HG02798 (cell line): Measurements from ENCODE around the gene NFIX.

Experiments used
- ATAC-seq: cut with Tn5 transposase; IDR thresholded peaks from one replicate; pipeline ENCODE4 v1.9.1; 2021; ENCODE audit warnings: mild to moderate bottlenecking; ENCODE audit not compliant: unreplicated experiment, poor library complexity

Gene NFIX

DNA sequence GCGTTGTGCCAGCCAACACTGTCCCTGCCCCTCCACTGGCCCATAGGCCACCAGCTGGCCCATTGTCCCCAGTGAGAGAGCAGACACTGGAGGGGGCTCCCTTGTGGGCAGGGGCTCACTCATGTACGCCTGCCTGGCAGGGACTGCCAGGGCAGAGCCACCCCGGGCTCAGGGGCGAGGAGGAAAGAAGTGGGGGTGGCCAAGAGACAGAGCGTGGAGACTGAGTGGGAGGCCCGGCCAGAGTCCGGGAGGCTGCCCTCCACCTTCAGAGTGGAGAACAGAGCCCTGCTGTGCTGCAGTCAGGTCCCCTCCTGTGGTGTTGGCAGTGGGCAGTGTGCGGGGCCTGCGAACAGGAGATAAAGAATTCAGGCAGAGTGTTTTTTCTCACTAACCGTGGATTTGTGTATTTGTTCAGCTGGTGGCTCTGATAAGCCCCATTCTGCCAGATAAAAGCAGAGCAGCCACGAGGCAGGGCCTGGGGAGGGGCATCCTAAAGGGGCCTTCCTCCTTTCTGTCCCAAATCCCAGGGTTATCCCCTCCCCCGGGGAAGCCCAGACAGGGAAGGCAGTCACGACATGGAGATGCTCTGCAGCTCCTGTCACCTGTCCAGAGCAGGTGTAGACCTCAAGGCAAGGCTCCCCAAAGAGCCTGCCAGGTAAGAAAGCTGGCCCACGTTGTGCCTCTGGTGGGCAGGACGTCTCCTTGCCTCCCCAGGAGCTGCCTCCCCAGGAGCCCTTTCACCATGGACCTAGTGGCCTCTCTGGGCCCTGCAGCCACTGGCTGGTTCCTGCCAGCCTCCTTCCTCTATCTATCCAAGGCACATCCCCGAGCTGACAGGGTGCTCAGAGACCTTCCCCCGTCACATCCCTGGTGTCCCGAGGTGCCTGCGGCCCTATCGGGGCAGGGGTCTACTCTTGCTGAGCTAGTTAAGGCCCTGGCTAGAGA is 74.4 kb downstream of the NFIX start:
- no peak for ATAC-seq

DNA sequence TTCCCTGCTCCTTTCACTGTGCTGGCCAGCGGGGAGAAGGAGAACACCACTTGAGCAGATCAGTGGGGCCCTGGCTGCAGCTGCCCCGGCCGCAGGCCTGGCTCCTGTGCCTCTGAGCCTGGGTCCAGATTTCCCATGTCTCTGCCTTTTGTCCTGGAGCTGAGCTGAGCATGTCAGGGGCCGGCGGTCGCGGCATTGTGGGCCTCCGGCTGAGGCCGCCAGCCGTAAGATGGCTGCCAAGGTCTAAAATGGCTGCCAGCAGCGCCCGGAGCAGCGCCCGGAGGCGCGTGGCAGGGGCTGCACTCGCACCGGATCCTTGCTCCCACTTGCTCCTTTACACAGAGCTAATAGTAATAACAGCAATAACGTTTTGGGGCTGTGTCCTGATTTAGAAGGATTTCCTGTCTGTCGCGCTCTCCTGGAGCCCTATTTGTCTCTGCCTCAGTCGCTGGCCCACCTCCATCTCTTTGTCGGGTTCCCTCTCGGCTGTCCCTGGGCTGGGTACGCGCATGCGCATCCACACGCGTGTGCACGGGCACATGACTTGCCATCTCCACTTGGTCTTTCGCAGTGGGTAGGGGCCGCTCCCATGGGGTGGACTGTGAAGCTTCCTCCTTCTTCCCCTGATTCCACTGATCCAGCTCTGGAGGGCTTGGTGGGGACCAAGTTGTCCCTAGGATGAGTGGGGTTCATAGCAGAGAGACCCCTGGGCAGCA is 75.3 kb downstream of the NFIX start:
- ATAC-seq, result no peak

DNA sequence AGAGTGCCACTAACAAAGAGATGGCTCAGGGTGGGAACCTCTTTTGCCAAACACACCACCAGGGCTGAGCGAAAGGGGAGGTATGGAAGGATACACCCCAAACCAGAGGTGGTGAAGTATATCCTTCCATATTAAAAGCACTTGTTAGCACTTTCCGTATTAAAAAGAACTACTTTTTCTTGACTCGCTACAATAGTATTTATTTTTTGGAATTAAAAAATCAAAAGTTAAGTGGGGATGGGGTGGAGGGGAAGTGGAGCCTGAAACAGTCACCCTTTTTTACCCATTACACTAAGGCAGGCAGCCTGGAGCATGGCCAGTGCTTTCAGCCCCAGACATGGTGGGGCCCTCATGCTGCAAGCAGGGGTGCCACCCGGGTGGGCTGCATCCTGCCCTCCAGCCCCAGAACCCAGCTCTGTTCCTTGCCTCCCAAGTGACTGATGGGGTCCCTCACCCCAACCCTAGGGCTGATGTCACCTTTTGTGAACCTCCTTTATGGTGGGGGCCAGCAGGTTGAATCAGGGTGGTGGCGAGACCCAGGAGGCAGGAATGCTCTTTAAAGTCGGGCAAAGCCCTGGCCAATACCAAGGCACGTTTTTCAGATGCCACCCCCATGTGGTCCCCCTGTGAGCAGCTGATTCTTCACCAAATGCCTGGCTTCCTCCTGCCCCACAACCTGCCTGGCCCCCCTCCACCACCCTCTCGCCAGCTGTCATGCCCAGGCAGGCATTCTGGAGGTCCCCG is 76.3 kb downstream of the NFIX start:
- no peak for ATAC-seq

DNA sequence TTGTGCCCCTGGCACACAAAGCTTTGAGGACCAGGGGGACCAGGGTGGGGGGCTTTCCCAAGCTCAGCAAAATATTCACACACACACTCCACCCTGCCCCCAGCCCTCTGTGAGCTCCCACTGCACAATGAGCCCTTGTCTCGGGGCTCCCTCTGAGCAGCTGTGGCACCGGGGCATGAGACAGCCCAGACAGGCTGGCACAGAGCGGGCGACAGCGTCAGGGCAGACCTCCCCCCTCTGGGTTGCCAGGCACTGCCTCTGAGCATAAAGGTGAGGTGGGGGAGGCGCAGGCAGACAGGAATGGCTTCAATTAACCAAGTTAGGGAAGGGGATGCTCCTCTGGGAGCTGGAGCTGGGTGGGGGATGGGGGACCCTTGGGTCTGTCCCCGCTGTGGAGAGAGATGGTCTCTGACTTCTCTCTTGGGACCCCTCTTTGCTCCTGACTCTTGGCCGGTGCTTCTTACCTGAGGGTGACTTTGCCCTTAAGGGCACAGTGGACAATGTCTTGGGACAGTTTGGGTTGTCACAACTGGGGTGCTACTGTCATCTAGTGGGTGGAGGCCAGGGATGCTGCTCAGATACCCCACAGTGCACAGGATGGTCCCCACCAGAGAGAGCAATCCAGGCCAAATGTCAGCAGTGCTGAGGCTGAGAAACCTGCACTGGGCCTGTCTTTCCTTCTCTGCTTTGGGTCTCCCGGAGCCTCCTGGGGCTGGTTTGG is 77.1 kb downstream of the NFIX start:
- no peak for ATAC-seq

DNA sequence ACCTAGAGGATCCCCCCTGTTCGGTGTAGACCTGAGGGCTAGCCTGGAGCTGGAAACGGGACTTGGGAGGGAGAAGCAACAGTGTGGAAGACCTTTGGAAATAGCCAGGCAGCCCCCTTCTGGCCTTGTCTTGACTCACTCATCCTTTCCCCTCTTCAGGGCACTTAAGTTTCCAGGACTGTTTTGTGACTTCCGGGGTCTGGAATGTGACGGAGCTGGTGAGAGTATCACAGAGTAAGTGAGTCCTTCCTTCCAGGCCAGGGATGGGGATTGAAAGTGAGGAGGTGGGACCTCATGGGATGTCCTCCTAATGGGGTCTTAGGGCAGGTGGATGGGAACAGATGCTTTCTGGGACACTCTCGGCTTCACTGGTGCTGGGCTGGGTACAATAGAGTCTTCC is 78.0 kb downstream of the NFIX start:
- ATAC-seq, result no peak

DNA sequence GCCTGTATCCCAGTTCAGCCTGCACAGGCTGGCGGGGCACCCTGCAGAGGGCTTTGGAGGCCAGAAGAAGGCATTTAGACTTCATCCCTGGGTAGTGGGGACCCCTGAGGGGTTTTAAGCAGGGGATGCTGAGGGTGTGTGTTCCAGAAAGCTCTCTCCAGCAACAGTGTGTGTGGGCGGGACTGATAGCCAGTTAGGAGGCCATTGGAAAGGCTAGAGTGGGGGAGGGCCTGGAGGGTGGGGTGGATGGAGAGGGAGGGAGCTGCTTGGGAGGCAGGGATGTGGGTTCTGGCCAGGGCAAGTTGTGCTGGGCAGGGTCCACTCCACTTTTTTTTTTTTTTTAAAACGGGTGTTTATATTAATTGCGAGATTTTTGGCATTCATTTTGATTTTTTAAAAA is 79.1 kb downstream of the NFIX start:
- no peak for ATAC-seq

DNA sequence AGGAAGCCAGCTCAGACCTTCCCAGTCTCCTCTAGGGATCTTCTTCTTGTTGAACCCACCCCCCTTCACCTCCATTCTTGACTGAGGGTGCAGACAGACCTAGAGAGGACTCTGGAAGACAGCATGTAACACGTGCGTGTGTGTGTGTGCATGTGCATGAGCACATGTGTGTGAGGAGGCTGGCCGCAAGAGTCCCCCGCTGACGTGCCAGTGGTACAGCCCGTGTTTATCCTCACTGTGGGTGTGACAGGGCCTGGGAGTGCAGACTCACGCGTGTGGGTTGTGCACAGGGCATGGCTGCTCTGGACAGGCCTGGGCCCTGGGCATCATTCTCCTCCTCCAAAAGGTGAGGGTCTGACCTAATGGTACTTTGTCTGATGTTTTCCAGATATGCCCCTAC is 81.0 kb downstream of the NFIX start:
- ATAC-seq, result no peak

DNA sequence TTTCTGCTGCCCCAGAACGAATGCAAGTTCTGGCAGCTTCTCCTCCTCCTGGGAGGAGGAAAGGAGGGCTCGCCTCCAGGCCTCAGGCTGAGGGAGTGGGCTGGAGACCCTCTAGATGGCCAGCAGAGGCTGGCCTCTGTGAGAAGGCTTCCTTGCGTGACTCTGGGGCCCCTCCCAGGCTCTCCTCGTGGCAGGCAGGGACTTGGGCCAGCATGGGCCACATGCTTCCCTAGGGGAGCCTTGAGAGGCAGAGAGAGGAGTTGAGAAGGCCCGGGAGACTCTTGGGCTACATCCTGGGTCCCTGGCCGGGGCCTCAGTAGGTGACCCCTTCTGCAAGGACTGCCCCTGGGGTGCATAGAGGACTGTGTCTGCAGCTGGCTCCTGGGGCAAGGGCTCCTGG is 81.5 kb downstream of the NFIX start:
- no peak for ATAC-seq

DNA sequence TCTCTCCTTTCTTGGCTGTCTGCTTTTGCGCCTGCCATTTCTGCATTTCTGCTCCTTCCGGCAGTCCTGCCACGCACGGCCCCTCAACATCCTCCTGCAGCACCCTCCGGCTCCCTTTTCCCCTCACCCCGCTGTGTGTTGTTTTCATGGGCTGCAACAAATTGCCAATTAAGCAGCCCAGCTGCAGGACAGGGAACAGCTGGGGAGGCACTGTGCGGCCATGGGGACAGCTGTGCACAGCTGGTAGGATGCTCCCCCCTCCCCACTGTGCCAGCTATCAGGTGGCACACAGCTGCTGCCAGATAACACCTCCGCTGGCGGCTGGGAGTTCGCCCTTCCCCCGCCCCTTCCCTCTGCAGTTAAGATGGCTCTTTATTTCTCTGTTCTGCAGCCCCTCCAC is 82.0 kb downstream of the NFIX start:
- no peak for ATAC-seq

DNA sequence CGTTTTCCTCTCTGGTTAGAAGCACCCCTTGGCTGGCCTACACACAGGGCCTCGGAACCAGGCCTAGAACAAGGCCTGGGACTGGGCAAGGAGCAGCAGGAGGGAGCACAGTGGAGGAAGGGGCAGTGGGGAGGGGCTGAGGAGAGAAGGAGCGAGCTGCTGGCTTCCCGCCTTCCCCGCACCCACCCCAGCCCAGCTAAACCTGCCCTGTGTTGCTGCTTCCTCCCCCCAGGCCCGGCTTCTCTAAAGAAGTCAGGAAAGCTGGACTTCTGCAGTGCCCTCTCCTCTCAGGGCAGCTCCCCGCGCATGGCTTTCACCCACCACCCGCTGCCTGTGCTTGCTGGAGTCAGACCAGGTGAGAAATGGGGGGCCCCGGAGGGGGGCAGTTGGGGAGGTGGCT is 83.1 kb downstream of the NFIX start:
- ATAC-seq, result no peak

DNA sequence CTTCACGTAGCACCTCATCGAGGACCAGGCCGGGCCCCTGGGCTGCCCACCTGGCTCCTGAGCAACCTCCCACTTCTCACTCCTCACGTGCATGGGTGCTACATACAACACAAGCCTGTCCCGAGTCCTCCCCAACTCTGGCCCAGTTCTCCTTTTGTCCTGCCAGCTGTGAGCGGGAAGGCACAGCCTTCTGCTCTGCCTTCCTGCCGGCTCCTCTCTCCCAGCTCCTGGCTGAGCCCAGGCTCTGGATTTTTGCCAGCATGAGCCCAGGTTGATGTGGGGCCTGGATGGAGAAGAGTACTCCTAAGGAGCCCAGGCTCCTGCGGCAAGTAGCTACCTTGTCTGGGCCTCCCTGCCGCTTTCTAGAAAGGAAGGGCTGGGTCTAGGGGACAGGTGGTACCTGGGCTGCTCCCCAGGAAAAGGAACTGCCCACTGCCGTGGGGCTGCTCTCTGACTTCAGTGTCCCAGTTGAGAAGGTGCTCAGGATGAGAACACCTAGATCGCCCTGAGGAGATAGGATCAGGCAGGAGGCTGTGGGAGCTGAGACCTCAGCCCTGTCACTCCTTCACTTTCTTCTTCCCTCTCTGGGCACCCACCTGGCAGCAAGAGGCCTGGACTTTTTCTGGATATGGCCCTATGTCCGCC is 83.7 kb downstream of the NFIX start:
- no peak for ATAC-seq

DNA sequence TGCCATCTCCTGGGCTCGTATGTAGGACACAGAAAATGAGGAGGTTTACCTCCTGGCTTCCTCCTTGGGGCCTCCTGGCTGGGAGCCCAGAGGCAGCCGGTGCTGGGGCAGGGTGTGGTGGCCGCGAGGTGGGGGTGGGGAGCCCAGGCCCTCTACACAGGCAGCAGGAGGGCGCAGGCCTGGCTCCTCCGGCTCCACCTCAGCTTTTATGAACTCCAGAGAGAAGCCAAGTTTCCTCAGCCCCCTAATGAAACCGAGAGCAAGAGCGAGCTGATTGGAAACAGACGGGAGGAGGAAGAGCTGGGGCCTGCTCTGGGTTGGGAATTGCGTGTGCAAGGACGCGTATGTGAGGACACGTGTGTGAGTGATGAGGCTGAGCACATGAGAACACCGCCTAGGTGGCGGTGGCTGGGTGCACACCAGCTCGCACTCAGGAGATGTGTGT is 84.3 kb downstream of the NFIX start:
- ATAC-seq, result no peak

DNA sequence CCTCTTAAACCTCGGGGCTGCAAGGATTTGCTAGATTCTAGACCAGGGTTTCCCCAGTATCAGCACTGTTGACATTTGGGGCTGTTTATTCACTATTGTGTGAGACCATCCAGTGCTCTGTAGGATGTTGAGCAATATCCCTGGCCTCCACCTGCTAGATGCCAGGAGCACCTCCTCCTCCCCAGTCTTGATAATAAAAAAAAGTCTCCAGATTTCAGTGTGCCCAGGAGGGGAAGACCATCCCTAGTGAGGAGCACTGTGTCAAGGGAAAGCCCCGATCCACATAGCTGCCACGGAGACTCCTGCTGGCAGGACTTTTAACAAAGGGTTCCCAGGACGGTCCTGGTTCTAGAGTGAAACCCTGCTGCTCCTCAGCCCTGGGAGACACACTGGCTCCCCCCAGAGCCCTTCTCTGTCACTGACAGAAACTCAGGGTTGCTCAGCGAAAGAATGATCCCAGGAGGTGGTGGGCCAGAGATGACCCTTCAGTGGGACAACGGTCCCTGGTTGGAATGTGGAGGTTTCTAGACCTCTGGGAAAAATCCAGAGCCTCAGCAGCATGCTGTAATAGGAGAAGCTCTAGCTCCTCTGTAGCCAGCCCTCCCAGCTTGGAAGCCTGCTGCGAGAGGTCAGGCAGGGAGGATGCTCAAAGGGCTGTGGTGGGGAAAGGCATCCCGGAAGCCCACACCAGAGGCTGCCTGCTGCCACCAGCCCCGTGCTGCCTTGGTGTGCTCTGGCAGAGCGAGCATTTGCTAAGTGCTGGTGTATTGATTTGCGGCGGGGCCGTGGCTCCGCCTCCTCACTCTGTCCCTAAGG is 87.1 kb downstream of the NFIX start:
- no peak for ATAC-seq

DNA sequence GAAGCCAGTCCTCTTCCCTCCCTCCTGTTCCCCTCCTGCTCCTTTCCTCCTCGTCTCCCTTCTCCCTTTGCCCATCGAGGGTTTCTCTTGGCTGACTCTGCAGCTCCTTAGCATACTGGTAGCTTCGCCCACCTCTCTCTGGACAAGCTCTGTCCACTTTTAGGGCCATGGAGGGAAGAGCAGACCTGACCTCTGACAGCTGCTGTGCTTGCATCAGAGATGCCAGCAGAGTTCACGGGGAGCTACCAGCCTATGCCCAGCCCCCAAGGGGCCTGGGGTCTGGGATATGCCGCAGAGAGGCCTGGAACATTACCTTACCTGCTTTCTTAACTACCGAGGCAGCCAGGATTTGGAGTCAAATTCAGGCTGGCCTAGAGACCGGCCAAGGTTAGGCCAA is 87.7 kb downstream of the NFIX start:
- no peak for ATAC-seq

DNA sequence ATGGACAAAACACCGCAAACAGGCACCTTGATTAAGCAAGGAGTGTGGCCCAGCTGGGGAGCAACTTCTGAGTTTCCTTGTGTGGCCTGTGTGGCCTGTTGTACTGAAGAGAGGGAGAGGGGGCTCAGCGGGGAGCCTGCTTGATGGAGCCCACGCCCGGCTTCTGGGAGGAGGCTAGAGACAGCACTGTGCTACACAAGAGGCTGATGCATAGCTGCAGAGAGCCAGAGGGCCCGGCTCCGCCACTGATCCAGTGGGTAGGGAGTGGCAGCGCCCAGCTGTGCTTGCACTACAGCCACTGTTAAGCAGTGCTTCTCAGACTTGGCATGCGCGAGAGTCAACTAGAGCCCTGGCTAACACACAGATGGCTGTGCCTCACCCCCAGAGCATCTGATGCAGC is 88.4 kb downstream of the NFIX start:
- ATAC-seq, result no peak

DNA sequence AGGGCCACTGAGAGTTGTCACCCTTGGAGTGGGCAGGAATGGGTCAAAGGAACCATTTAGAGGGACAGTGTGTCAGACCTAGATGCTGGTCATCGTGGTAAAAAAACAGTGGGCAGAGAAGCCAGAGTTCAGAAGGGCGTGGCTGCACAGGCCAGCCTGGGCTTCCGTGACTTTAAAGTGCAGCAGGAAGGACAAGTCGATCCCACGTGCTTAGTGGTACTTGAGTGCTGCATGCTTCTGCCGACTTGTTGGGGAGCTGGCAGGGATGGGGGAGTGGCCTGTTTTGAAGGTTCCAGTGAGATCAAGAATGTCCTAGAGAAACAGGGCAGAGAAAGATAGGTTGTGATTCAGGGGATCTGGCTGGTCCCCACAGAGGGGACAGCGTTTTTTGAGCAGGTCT is 90.4 kb downstream of the NFIX start:
- no peak for ATAC-seq

DNA sequence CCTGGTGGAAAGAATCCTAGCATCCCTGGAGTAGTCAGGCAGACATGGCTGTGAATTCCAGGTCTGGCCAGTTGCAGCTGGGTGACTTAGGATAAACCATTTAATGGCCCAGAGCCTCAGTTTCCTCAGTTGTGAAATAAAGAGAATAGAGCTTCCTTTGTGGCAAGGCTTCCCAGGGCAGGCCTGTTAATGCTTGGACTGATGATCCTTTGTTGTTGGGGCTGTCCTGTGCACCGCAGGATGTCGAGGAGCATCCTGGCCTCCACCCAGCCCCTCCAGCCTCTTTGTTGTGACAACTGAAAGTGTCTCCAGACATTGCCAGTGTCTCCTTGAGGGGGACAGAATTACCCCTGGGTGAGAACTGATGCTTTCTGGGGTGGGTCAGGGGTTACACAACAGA is 91.1 kb downstream of the NFIX start:
- no peak for ATAC-seq

DNA sequence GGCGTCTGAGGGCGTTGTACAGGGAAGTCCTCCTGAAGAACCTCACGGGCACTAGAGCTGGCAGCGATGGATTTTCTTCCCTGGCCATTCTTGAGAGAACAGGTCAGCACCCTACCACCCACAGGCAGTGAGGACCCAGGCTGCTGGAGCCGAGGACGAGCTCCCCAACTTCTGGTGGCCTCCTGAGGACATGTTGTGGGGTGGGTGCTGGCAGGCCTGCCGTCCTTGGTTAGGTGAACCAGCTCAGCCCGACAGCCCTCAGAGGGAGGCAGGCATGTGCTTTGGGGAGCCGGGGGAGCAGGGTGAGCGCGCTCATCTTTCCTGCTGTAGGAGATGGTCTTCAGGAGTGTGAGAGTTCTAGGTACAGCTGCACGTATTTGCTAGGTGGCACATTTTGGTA is 92.0 kb downstream of the NFIX start:
- ATAC-seq, result no peak
